K562 (cell line): ENCODE results near the gene BIRC5. TPM values are rescaled to one million over a fixed set of nuclear protein-coding genes. Genes with fewer than 3 reads are reported as not detected.

Experiments used
- ATAC-seq: fragments of 200-7000 bp; cut with Tn5 transposase; 3 replicates; pipeline ENCODE4 v1.9.1; 2020; ENCODE audit warnings: moderate library complexity
- BruUV-seq: library from RNA; stranded (reverse); fragments of 400-500 nt; replicated peaks from 2 replicates; lab custom pipeline; 2021; lab: Mats Ljungman, UMichigan
- CTCF ChIA-PET: fragments of 300-600 bp; formaldehyde crosslinking; extraction: SDS; loops from one replicate; lab custom pipeline; 2021; ENCODE audit warnings: low intra/inter-chr PET ratio; lab: Yijun Ruan, JAX
- POLR2A ChIA-PET: fragments of 300-600, 350-650 bp; sonication (Branson Sonifier 250); formaldehyde crosslinking; extraction: SDS; loops from one replicate; lab custom pipeline; 2021; ENCODE audit warnings: antibody characterized with exemption, inconsistent platforms; lab: Yijun Ruan, JAX
- DNase-seq, 4 experiments: peaks; one replicate each; pipeline versions ENCODE4 v3.0.0 to v3.0.0-alpha.2; 2011 to 2018; ENCODE audit warnings: low spot score in 3 of 4, mixed read lengths in 3 of 4; ENCODE audit errors: extremely low read depth in 1 of 4
- FAIRE-seq: peaks from 2 replicates; lab custom pipeline; 2011; peaks lifted over from hg19 to GRCh38; lab: Jason Lieb, UNC
- H2AFZ ChIP-seq: 2 replicates; pipeline ENCODE4 v1.6.0; 2011; ENCODE audit warnings: low read depth, low read length, control low read depth, inconsistent platforms
- H3K27ac ChIP-seq: fragments of 200-600 bp; 3 replicates; pipeline ENCODE4 v1.8.0; 2011; ENCODE audit warnings: low read depth, mild to moderate bottlenecking, control low read depth, inconsistent platforms, low read length, moderate library complexity, mixed read lengths; ENCODE audit errors: extremely low read depth
- H3K27me3 ChIP-seq, 2 experiments: fragments of 300-600 bp in 1 of 2; 2 replicates in 1 of 2; 3 replicates in 1 of 2; pipeline versions ENCODE4 v1.6.0 to v1.8.0; 2011; ENCODE audit warnings: inconsistent platforms in 2 of 2, low read length in 2 of 2, mild to moderate bottlenecking in 1 of 2, mixed read lengths in 1 of 2, moderate library complexity in 1 of 2; ENCODE audit not compliant: control insufficient read depth in 2 of 2, insufficient read depth in 2 of 2
- H3K36me3 ChIP-seq: fragments of 300-600 bp; 3 replicates; pipeline ENCODE4 v1.8.0; 2011; ENCODE audit warnings: mild to moderate bottlenecking, low read length, inconsistent platforms; ENCODE audit not compliant: control insufficient read depth, insufficient read depth
- H3K4me1 ChIP-seq, 2 experiments: fragments of 200-600 bp in 1 of 2; replicated peaks in 1 of 2; 2 replicates in 1 of 2; 3 replicates in 1 of 2; pipeline versions ENCODE4 v1.5.1 to v1.8.0; 2011; ENCODE audit warnings: inconsistent platforms in 2 of 2, low read length in 2 of 2, mild to moderate bottlenecking in 1 of 2, mixed read lengths in 1 of 2, moderate library complexity in 1 of 2; ENCODE audit not compliant: control insufficient read depth in 2 of 2, insufficient read depth in 2 of 2
- H3K4me2 ChIP-seq: 2 replicates; pipeline ENCODE4 v1.6.1; 2011; ENCODE audit warnings: low read length, control low read depth, inconsistent platforms, mixed read lengths; ENCODE audit not compliant: insufficient read depth
- H3K4me3 ChIP-seq: fragments of 200-600 bp; sonication (generic), shearing (Covaris generic); 2 replicates; pipeline ENCODE4 v1.5.1; 2016; ENCODE audit warnings: control low read depth, inconsistent platforms
- H3K79me2 ChIP-seq: fragments of 200-600 bp; 3 replicates; pipeline ENCODE4 v1.8.0; 2011; ENCODE audit warnings: low read length, inconsistent platforms; ENCODE audit not compliant: control insufficient read depth, insufficient read depth
- H3K9ac ChIP-seq, 2 experiments: 2 replicates each; pipeline versions ENCODE4 v1.6.0 to v1.6.1; 2011; ENCODE audit warnings: low read depth in 2 of 2, low read length in 2 of 2, control low read depth in 1 of 2, inconsistent platforms in 1 of 2, mild to moderate bottlenecking in 1 of 2, mixed read lengths in 1 of 2; ENCODE audit not compliant: insufficient read depth in 1 of 2
- H3K9me1 ChIP-seq: one replicate; pipeline ENCODE4 v1.6.0; 2011; ENCODE audit warnings: inconsistent platforms, mild to moderate bottlenecking, low read length, moderate library complexity; ENCODE audit not compliant: control insufficient read depth, insufficient read depth
- H3K9me3 ChIP-seq: replicated peaks from 2 replicates; pipeline ENCODE4 v1.5.1; 2011; ENCODE audit warnings: low read depth, low read length, inconsistent platforms; ENCODE audit not compliant: control insufficient read depth, insufficient read depth
- H4K20me1 ChIP-seq: replicated peaks from 2 replicates; pipeline ENCODE4 v1.6.1; 2011; ENCODE audit warnings: low read length, inconsistent platforms, mixed read lengths; ENCODE audit not compliant: control insufficient read depth, insufficient read depth
- ARNT ChIP-seq, 2 experiments: fragments of 450-650 bp; IDR thresholded peaks; 2 replicates each; pipeline ENCODE4 v1.6.1; 2016; ENCODE audit warnings: mild to moderate bottlenecking in 1 of 2
- CBX5 ChIP-seq: IDR thresholded peaks from 2 replicates; pipeline ENCODE4 v1.6.1; 2014; ENCODE audit warnings: low read depth, borderline replicate concordance
- CTCFL ChIP-seq: IDR thresholded peaks from 2 replicates; pipeline ENCODE4 v1.6.1; 2011; ENCODE audit warnings: borderline replicate concordance, low read depth, mild to moderate bottlenecking, moderate library complexity, low read length; ENCODE audit not compliant: insufficient read depth, poor library complexity, severe bottlenecking
- ESRRA ChIP-seq: fragments of 450-650 bp; IDR thresholded peaks from 2 replicates; pipeline ENCODE4 v1.6.1; 2014; ENCODE audit warnings: low read depth, mild to moderate bottlenecking, moderate library complexity, borderline replicate concordance
- GMEB1 ChIP-seq: fragments of 250-450 bp; sonication (Bioruptor Pico); IDR thresholded peaks from 2 replicates; pipeline ENCODE4 v1.4.0; 2020; ENCODE audit warnings: mild to moderate bottlenecking
- GTF2E2 ChIP-seq: fragments of 200-800 bp; sonication (Bioruptor generic); IDR thresholded peaks from 2 replicates; pipeline ENCODE4 v1.6.1; 2016; ENCODE audit warnings: missing genetic modification characterization, missing compliant biosample characterization
- IFI16 ChIP-seq: fragments of 250-450 bp; sonication (Bioruptor Pico); IDR thresholded peaks from 2 replicates; pipeline ENCODE4 v2.1.2; 2022; ENCODE audit warnings: mild to moderate bottlenecking, inconsistent platforms
- MEF2A ChIP-seq: IDR thresholded peaks from 2 replicates; pipeline ENCODE4 v1.6.1; 2011; ENCODE audit warnings: low read depth, mild to moderate bottlenecking, low read length, moderate library complexity; ENCODE audit not compliant: control insufficient read depth
- POLR2G ChIP-seq: fragments of 200-400 bp; formaldehyde crosslinking; IDR thresholded peaks from 2 replicates; pipeline ENCODE4 v1.6.1; 2017; ENCODE audit warnings: low read depth, mild to moderate bottlenecking, antibody characterized with exemption, low read length, moderate library complexity
- SPI1 ChIP-seq: IDR thresholded peaks from 2 replicates; pipeline ENCODE4 v1.6.1; 2011; ENCODE audit warnings: low read depth, low read length, control low read depth, borderline replicate concordance
- WGBS: fragments of 100-300 bp; shearing (Covaris generic); methylation state at CpG from one replicate; pipeline ENCODE4 v1.1.6; 2016; ENCODE audit warnings: low coverage, mixed read lengths; ENCODE audit not compliant: insufficient coverage; ENCODE audit errors: missing lambda C conversion rate; 5-methylcytosine and 5-hydroxymethylcytosine counted together
- in situ Hi-C: fragments of 300-500 bp; cut with MboI; formaldehyde crosslinking; loops from 4 replicates; pipeline ENCODE4 v1.15.0; 2018; ENCODE audit warnings: inconsistent platforms, mixed read lengths
- intact Hi-C: fragments of 100-400 bp; cut with micrococcal nuclease; formaldehyde crosslinking; loops from 2 replicates; pipeline ENCODE4 v1.14.2; 2022
- polyA plus RNA-seq, 8 experiments: library from polyadenylated mRNA; depleted of rRNA in 4 of 8; stranded (reverse) in 5 of 8; unstranded in 3 of 8; fragments of >200 nt; fragmentation: Nextera tagmentation in 2 of 8; fragmentation: Illumina TruSeq in 1 of 8; extraction: Ambion mirVana in 2 of 8; extraction: Trizol in 1 of 8; gene quantifications; 2 replicates each; pipeline versions ENCODE4 v1.2.1 to v1.2.3, GENCODE V29; 2011 to 2014; ENCODE audit warnings: inconsistent platforms in 1 of 8, missing spikeins in 1 of 8
- total RNA-seq, 7 experiments: library from RNA; depleted of rRNA in 6 of 7; stranded (reverse); fragments of >200 nt in 6 of 7; fragmentation: Illumina TruSeq in 2 of 7; extraction: Trizol in 2 of 7; gene quantifications; 2 replicates each; pipeline versions ENCODE4 v1.2.1 to v1.2.3, GENCODE V29; 2011 to 2021; ENCODE audit warnings: low replicate concordance in 1 of 7

BIRC5 gene
- total and polyA plus RNA-seq, 9 of the 15 experiments (the other 6 are each of a cell fraction or from before 2014, with no cell fraction given) = 64.4 to 140 (median 101) TPM

GRCh38 chr17:78205124-78205775 is 8.8 kb upstream of the BIRC5 start:
- FAIRE-seq = no peak
- no peaks in the 10 kb centered on the region for H3K79me2 ChIP-seq
- ATAC-seq = no peak
- POLR2A ChIA-PET = interaction anchor here (0.5 to 4.9 kb wide), 3 partner anchors 17 to 227 kb away, joined by 3 to 25 read pairs (median 3); partner anchors contain the start of genes AFMID and TK1
- no TSS peak for BruUV-seq
- H3K36me3 ChIP-seq = peaks cover 49% of the 10 kb centered on the region; the same call in 2 of the 3 replicates
- H3K4me2 ChIP-seq = no peak overlapping the region
- H3K4me3 ChIP-seq = no peak overlapping the region
- H3K9me3 ChIP-seq = no peaks in the 10 kb centered on the region
- no peak overlapping the region for H3K27ac ChIP-seq
- DNase-seq = no peak
- in situ Hi-C loops (no loop called here), intact Hi-C loops (no loop called here)
- 86% methylated on average over 17 of the region's 17 CpGs for WGBS
- H3K9me1 ChIP-seq = peaks cover 8% of the 10 kb centered on the region
- no peak overlapping the region for H3K9ac ChIP-seq
- CTCF ChIA-PET = no interaction called here
- H3K4me1 ChIP-seq = peaks cover 0 to 6% of the 10 kb centered on the region in 2 experiments; a peak in 1 of 5 replicates
- H3K27me3 ChIP-seq = no peaks in the 10 kb centered on the region
- H4K20me1 ChIP-seq = no peaks in the 10 kb centered on the region
- no peak overlapping the region for H2AFZ ChIP-seq
- TF ChIP-seq GTF2E2 (tag) (no peak), ARNT (IDR thresholded peaks at IDR 0.05) (no peak), POLR2G (peak; percentile 49)

- intact Hi-C loops (no loop called here), in situ Hi-C loops (no loop called here)
- POLR2A ChIA-PET = interaction anchor here (1.8 to 4.9 kb wide), 2 partner anchors 16 to 19 kb away, joined by 5 to 25 read pairs; partner anchors contain the start of genes AFMID and TK1
- no peak overlapping the region for H2AFZ ChIP-seq
- no TSS peak for BruUV-seq
- no peak overlapping the region for H3K27ac ChIP-seq
- H3K27me3 ChIP-seq = no peaks in the 10 kb centered on the region
- peaks cover 43% of the 10 kb centered on the region; the same call in 2 of the 3 replicates for H3K36me3 ChIP-seq
- H3K4me3 ChIP-seq = no peak overlapping the region
- no peaks in the 10 kb centered on the region for H4K20me1 ChIP-seq
- CTCF ChIA-PET = no interaction called here
- no peak overlapping the region for H3K4me2 ChIP-seq
- H3K79me2 ChIP-seq = no peaks in the 10 kb centered on the region
- DNase-seq (no peak), FAIRE-seq (no peak), ATAC-seq (0 out of 3 replicates have a peak, but pooled peaks have one; percentile 41)
- H3K9me3 ChIP-seq = no peaks in the 10 kb centered on the region
- no peak overlapping the region for H3K9ac ChIP-seq
- 89% methylated on average over 4 of the region's 7 CpGs for WGBS
- peaks cover 8% of the 10 kb centered on the region for H3K9me1 ChIP-seq
- peaks cover 0 to 6% of the 10 kb centered on the region in 2 experiments; a peak in 1 of 5 replicates for H3K4me1 ChIP-seq
- TF ChIP-seq CBX5 (no peak), SPI1 (no peak), MEF2A (no peak), CTCFL (no peak), GMEB1 (no peak), IFI16 (CRISPR knock-in tag) (no peak), ESRRA (no peak)
Measured at GRCh38 chr17:78206298-78206697, 7.8 kb upstream of the BIRC5 start.
